A549 (cell line): ENCODE measurements around the gene PTRHD1.

Experiments
- POLR2A ChIP-seq: IDR thresholded peaks from 2 replicates; pipeline ENCODE4 v1.6.1; 2012; ENCODE audit warnings: mild to moderate bottlenecking, low read length
- TF ChIP-seq, protein P1 (sequence below): fragments of >200 bp; sonication (Bioruptor Twin); formaldehyde crosslinking; IDR thresholded peaks from 3 replicates; pipeline ENCODE4 v1.5.1; 2016

- no peak for TF ChIP-seq POLR2A
- TF ChIP-seq, protein P1, sequence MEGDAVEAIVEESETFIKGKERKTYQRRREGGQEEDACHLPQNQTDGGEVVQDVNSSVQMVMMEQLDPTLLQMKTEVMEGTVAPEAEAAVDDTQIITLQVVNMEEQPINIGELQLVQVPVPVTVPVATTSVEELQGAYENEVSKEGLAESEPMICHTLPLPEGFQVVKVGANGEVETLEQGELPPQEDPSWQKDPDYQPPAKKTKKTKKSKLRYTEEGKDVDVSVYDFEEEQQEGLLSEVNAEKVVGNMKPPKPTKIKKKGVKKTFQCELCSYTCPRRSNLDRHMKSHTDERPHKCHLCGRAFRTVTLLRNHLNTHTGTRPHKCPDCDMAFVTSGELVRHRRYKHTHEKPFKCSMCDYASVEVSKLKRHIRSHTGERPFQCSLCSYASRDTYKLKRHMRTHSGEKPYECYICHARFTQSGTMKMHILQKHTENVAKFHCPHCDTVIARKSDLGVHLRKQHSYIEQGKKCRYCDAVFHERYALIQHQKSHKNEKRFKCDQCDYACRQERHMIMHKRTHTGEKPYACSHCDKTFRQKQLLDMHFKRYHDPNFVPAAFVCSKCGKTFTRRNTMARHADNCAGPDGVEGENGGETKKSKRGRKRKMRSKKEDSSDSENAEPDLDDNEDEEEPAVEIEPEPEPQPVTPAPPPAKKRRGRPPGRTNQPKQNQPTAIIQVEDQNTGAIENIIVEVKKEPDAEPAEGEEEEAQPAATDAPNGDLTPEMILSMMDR, result no peak
Observed at GRCh38 chr2:24792542-24792873, 683 bp downstream of the PTRHD1 start.
